GM03348 (cell line): ENCODE results near the gene AREL1.
A peak's percentile ranks its signal among the peaks of the same experiment; 100 is the strongest.

Experiments
- DNase-seq: peaks from one replicate; pipeline ENCODE4 v3.0.0; 2012; ENCODE audit warnings: low spot score

Gene AREL1

DNA sequence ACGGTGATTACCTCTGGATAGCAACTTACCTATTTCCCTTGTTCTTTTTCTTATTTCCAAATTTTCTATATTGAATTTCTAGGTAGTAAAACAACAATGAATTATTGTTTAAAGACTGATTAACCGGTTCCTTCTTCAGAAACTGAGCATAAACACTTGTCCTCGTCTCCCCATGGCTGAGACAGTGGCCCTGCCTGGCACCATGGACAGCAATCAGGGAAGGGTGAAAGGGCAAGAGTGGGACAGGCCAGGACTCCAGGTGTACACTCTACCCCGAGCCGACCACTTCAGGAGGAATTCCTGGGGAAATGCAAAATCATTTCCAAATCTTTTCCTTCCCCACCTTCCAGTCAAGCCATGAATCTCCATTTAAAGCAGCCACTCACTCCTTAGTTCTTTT, 52.0 kb downstream of the AREL1 start:
- DNase-seq, result no peak

DNA sequence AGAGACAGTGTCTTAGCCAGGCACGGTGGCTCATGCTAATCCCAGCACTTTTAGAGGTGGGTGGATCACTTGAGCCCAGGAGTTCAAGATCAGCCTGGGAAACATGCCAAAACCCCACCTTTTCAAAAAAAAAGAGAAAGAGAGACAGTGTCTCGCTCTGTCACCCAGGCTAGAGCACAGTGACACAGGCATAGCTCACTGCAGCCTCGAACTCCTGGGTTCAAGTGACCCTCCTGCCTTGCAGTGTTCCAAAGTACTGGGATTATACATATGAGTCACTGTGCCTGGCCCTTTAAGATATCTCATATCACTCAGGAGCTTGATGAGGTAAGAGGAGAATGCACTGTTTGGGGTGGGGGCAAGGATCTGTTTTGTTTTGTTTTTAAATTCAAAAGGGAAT, 52.7 kb downstream of the AREL1 start:
- DNase-seq, result no peak

DNA sequence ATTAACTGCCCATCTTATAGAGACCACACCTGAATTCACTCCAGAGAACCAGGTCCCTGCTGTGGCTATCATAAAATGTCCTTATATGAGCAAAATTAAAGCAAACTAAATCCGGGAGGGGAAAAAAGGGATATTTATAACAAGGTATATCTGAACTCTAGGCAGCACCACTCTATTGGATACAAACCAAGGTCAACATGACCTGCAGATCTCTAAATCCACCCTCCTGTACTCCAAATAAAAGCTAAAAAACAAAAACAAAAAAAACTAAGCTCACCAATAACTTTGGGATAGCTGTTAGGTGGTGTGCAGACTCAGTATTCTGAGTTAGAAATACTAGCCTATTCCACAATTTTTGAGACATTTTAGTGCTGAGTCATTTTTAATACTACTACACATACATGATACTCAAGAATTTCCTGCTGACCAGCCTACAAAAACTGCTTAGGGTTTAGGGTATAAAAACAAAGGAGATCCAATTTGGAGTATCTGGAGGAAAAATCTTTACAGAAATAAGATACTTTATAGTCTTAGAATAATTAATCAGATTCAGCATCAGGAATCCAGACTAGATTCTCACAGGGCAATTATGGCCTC, 54.2 kb downstream of the AREL1 start:
- peak; percentile 52 for DNase-seq

DNA sequence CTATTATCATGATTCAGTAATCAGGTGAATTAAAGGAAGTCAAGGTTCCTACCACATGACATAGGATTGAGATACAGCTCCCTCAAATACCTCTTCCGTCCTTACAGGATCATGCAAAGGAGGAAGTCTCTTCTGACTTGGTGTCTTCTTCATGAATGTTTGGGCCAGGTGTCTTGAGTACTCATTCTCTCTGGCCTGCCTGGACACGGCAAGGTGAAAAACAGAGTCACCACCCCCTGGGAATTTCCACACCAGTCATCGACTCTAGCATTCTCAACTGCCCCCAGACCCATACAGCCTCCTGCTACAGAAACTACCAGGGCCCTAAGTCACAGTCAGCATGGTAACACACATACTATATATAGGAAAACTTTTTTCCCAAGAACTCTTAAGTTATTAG, 55.9 kb downstream of the AREL1 start:
- DNase-seq, result no peak

DNA sequence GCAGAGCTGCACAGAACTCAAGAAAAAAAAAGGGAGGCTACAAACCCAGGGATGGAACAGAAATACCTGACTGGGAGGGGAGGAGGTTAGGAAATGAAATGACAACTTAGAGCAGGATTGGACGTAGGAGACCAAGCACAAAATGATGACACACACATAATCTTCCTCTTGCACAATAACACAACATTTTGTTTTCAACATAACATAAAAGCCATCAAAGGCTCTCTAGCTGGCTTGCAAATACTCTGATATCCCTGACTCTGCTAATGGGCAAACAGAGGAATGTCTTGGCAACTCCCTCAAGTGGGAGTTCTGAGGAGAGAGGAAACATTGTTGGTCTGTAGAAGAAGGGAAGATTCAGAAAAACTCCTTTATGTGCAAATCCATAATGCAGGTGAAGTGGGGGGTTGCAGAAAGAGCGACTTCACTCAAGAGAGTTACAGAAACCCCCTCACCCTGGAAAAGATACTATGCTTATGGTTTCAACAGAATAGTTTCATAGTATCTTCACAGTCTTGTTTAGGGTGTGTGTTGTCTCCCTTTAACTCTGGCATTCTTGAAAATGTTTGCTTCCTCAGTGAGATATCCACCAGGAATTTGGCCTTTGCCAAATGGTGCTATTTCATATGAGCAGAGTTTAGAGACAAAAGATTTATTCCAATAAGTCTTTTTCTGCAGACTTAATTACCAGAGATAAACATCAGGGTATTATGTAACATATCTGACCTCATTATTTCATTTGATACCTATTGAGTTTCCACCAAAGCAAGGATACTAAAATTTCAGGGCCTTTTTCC, 57.1 kb downstream of the AREL1 start:
- peak; percentile 68 for DNase-seq

DNA sequence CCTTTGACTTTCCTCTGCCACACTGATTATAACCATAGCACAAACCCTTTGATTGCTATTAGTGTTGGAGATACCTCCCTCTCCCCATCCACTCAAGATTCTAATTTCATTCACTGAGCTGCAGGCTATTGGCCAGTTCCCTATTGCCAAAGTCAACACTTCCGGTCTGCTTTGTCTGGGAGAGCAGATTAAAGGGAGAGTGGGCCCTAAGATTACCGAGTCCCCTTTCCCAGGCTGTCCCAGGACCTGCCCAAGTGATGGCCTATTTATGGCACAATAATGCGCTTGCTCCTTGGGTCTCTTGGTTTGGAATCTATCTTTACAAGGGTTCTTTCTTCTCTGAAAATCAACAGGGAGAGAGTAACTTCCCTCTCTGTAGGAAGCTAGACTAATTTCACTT, 57.9 kb downstream of the AREL1 start:
- no peak for DNase-seq

DNA sequence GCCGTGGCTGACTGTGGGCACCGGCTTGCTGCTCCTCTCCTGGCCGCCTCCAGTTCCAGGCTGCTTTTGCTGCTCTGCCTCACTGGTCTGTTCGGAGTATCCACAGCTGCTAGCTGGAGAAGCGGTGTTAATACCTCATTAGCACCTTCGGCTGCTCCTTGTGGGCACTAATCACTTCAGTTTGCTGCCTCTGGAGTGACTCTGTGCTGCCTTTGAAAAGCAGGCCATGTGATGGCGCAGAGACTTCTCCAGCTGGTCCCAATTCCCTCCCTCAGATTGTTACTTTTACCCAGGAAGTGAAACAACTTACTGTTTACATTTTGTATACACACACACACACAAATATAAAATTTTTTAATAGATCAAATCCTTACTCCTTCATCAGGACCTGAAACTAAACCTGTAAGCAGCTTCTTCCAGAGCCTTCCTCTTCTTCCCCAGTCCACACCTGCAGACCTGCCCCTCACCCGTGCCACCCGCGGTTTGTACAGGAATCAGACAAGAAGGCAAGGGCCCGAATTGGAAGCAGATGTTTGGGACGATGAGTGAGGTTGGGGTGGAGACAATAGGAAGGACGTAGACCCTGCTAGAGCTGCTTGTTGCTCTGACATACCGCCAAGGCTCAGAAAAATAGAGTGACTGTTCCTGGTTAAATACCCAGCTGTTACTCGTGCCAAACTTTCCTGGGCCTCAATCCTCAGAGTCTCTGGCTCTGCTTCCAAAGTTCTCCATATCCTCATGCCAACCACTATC, 59.3 kb downstream of the AREL1 start:
- peak; percentile 39 for DNase-seq

DNA sequence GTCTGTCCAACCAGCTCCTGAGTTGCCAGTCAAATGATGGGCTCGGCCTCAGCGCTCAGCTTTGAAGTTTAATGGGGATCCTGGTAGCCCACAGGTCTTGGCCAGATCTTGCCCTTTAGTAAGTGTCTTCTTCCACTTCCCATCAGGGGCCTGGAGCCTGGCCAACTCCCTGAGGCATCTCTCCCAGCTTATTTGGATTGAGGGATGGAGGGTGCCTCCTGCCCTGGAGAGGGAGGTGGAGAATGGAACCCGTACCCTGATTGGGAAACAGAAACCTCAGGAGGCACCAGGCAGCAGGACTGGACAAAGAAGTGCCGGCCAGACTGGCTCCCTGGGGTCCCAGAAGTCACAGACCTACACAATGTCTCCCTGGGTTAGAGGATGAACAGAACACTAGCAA, 60.3 kb downstream of the AREL1 start:
- no peak for DNase-seq

DNA sequence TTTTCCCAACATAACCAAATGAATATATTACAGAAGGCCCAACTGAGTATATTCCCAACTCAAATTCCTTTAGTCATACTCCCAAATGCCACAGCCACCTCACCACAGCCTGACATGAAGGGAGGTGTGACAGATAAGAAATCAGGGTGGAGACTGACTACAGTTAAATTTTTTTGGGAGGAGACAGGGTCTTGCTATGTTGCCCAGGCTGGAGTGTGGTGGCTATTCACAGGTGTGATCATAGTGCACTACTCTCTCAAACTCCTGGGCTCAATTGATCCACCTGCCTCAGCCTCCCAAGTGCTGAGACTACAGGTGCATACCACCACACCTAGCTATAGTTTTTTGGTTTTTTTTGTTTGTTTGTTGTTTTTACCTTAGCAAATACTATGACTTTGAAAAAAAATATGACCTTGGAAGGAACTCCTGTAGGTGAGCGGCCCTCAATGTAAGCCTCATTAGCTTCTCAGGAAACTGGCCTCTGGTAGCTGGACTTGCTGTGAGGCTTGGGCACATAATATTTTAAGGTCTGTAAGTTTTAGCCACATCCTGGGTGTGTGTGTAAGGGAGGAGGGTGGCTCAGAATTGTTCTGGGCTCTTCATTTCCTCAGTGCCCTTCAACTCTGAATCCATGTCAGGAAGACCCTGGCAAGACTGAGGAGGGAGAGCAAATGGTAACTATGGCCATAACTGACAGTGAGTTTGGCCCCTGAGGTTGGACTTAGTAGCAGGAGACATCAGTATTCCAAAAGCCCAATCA, 61.8 kb downstream of the AREL1 start:
- DNase-seq, result no peak

DNA sequence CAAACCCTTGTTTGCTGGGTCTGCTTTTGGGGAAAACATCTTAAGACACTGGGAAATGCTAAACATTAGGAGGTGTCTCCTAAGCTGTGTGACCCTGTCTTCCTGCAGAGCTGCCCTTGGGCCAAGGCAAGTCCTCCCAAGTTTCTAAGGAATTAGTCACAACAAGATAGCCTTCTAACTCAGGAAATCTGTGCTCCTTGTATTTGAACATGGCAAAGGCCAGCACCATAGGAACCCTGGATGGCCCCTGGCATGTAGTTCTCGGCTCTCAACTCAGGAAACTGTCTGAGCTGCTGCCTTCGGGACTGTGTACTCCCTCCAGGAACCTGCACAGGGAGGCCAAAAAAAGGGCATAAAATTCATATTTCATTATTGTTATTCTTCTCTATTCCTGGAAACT, 63.2 kb downstream of the AREL1 start:
- DNase-seq, result peak; percentile 45

DNA sequence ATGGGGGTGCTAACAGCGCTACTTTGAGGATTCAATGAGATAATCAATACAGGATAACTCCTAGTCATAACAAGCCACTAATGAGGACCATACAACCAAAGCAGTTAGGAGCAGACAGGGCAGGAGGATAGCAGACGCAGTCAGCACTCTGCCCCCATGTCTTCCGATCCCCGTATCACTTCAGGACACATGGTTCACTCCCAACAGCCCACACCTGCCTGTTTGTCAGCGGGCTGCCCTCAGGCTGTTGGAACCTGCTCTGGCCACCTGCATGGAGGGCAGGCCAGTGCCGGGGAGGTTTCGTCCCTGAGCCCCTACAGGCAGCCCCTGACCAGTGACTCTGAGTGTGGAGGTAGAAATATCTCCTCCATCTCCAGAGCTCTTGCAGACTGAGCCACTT, 63.7 kb downstream of the AREL1 start:
- DNase-seq, result no peak

DNA sequence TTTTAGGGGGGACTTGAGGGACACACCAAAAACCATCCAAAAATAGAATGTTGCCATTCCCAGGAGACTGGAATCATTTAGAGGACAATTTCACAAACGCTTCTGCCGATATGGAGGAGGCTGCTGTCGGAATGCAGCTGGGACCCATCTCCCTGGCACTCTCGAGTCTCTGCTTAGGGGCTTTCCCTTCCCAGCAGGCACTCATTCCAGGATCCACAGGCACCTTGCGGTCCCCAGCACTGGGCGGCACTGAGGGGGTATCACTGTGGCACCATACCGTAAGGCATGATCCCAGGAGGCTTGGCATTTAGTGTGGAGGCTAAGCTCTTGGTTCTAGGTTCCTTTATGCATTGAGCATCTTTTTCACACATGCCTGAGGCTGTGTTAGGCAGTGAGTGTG, 64.3 kb downstream of the AREL1 start:
- DNase-seq, result no peak

DNA sequence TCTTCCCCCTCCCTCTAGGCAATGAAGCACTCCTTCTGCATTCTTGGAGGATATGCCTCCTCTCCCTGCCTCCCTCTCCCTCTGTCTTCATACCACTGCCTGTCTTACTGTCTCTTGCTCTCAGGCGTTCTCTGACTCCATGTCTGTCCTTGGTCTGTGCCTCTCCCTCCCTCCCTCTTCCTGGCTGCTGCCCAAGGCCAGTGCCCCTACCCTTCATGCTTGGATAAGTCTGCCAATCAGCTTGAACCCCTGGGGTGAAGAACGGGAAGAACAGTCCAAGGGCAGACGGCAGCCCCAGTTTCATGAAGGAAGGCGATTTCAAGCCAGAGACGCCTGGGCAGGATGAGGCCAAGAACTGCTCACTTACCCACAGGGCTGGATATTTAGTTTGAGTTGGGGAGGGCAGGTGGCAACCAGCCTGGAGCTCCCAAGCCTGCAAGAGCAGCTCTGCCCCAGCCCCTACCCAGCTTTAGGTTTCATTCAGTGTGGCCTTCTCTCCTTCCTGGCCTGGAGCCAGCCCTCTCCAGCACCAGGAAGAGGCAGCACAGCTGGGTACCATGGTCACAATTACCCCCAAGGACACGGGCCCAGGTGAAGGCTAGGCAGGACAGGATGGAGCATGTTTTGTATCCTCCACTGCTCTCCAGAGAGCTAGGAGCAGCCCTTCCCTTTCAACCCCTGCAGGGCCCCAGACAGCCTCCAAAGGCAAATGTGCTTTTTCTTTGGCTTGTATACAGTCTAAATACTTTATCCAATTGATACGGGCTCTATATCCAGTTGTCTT, 65.0 kb downstream of the AREL1 start:
- no peak for DNase-seq

DNA sequence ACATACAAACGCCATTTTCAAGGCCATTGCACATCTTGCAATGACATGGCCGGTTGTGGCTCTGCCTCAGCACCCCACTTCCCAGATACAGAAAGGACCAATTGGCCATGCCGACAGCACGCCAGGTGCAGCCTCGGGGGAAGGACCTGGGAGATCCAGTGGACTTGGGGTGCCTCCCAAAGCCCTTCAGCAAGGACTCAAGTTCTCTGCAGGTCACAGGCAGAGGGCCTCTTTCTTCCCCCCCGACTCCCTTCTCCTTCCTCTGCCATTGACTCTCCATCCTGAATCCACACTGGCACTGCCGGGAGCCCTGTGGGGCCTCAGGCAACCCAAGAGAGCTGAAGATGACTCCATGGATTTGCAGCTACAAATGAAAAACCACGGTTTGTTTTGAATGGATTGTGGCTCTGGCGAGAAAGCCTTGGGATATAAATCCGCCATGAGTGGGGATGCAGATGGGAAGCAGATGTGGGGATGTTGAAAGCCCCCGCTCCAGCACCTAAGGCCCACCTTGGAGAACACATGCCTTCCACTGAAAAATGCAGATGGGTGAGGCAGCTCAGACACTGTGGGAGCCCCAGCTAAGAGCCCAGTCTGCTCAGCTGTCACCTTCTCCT, 65.7 kb downstream of the AREL1 start:
- no peak for DNase-seq

DNA sequence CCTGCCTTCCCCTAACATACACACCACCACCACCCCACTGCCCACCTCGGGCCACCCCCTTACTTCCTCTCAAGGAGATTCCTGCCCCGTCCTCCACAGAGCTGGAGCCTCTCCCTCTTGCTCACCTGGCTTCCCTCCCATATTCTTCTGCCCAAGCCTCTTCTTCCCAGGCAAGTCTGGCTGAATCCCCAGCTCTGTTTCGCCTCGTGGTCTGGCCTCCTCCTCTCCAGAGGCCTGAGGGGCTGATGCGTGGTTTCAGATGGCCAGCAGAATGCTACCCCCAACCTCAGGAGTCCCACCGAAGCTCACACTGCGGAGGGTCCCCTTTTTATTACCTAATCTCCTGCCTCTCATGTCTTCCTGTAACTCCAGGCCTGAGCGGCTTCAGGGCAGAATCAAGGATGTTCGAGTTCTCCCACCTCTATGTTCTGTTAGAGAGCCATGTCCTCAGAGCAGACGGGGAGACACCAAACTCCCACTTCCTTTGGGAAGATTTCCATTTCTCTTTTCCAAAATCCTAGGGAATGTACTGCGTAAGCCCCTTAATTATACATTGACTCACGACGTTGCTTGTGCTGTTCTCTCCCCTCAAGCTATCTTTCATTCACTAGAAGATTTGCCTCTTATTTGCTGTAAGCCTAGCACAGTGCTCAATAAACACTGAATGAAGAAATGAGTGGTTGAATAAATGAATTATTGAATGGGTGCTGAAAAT, 67.0 kb downstream of the AREL1 start:
- no peak for DNase-seq

DNA sequence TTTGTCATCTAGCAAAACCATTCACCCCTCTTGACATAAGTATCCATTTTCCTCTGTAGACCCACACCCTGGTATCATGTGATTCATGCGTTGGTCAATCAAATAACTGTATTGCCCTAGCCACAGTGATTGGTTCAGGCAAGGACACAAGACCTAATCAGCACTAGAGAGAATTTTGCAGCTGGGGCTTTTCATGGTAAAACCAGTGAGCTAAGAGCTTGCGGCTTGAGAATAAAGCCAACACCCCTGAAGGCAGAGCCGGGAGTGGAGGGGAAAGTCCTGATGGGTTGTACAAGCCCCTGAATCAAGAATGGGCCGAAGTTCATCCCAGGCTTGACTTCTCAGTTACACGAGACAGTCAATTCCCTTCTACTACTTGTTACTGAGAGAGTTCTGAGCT, 67.6 kb downstream of the AREL1 start:
- DNase-seq, result no peak

DNA sequence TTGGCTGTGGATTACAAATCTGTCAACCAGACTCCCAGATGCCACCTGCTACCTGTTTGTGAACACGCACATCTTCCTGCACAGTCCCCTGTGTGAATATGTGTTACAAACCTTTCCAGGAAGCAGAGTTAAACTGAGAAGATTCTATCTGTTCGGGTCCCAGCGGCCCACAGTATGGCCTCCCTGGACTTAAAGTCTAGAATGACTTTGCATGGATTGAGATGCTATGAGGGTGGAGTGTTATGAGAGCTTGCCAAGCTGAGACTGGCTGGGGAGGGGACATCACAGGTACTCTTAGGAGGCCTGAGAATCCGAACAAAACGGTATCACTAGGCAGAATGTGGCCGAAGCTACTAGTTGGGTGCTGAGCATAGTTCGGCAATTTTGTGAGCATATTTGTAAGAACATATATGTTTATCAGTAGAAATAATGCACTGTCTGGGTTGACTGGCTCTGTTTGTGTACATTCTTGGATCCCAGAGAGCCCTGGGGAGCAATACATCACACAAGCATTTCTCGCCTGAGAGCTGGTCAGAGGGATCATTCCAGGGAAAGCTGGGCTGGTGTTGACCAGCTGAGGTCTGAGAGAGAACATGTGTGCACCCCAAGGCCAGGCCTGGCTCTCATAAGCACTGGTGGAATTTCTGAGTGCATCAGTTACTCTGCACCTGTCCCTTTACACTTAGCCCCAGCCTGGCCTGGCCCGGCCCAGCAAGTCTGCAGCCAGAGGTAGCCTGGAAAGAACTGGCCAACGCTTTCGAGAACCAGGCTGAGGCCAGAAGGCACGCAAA, 71.1 kb downstream of the AREL1 start:
- DNase-seq, result no peak

DNA sequence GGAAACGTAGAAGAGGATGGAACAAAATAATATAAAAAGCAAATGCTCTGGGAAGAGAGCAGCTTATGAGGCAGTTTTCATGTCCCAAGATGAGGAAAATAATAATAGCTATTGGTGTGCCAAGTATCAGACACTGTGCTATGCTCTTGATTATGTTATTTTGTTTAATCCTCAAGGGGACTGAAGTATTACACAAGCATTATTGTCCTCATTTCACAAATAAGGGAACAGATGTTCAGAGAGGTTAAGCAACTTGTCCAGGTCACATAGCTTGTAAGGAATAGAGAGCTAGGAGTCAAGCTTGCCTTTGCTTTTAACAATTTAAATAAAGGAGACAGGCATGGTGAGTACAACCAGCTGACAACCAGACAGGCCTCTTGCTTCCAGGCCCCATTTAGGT, 73.9 kb downstream of the AREL1 start:
- DNase-seq, result no peak

DNA sequence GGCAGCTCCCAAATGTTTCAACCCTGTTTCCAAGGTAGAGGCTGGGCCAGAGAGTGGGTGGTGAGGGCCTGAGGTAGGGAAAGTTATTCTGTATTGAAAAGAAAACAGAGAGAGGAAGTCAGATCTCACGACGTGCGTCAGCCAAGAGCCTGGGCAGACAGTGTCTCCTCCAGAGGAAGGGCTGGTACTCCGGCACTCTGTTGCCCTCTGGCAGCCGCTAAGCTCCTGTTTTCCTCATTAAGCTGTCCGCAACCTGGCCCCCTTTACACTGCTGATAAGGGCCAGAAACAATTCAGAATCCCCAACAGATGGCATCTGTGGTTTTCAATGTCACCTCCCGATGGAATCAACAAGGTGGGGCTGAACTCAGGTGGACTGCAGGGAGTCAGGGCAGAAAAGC, 74.8 kb downstream of the AREL1 start:
- no peak for DNase-seq

DNA sequence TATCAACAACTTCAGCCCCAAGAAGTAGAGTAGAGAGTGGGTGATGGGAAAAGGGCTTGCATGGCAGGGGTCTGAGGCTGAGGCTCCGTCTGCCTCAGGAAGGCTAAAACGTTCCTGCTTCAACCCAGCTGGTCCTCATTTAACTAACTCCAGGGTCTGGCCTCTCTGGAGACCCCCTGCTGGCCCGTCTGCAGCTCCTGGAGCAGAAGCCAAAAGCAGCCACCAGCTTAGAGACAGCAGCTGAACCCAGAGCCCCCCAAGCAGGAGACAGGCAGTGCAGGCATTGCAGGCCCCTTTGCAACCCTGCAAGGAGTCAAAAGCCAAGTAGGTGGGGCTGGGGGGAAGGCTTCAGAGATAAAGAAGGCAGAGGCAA, 75.7 kb downstream of the AREL1 start:
- no peak for DNase-seq
